T-helper 9 cell (primary cell): Measurements from ENCODE around the gene CCDC192.

ENCODE experiments used
- DNase-seq: peaks from one replicate; pipeline ENCODE4 v3.0.0-alpha.2; 2020

The CCDC192 gene

DNA sequence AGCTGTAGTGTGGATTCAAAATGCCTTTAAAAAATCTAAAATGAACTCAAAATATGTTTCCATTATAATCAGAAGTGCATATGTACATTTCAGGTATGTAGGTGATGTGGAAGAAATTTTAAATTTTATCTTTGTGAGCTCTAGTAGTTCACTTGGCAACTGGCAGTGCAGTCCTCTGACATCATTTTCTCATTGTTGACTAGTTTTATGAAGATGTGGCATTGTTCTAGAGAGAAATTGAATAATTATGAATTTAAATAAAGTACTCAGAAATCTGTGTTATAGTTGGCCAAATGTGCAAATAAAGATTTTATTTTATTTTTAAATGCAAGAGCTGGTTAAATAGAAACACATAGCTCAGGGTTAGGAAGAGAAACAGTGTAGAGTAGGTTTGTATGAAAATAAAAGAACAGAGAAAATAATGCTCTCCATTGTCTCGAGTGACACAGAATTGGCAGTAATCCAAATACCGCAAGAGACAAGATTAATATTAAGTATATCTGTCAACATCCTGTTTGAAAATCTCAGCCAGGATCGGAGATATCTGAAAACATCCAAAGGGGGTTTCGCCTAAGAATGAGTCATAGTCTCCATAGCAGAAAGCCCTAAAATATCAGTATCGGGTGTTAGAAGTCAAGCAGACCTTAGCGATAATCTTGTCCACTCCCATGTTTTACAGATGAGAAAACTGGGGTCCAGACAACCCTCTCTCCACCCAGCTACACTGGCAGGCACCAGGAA is 189.4 kb downstream of the CCDC192 start:
- no peak for DNase-seq

GRCh38 chr5:127893232-127893631 is 190.0 kb downstream of the CCDC192 start:
- DNase-seq, result no peak

GRCh38 chr5:127894461-127894860 is 191.3 kb downstream of the CCDC192 start:
- DNase-seq, result no peak

DNA sequence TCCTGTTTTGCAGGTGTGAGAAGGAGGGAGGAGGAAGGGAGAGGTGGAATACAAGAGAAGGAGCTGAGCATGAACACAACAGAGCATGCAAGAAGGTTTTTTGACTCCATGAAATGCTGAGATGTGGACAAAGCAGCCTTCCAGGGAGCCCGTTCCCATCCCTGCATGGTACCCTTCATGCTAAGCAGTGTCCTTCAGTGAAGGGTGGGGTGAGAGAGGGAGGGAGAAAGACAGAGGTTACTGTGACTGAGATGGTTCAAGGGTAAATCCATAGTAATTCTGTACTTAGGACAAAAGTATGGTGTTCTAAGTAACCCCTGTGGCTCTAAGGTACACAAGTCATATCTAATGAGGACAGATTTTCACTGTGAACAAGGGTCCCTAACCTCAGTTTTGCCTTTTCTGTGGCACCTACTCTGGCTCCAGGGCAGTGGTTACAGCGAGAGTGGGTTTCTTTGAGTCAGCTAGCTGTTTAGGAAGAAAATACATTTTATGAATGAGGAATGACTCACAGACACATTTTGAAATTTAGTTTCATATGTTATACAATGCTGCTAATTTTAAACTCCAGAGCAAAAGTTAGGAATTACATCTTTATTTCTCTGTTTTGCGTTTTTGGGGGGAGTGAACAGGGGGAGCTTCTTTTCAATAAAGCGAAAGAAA is 195.5 kb downstream of the CCDC192 start:
- no peak for DNase-seq

DNA sequence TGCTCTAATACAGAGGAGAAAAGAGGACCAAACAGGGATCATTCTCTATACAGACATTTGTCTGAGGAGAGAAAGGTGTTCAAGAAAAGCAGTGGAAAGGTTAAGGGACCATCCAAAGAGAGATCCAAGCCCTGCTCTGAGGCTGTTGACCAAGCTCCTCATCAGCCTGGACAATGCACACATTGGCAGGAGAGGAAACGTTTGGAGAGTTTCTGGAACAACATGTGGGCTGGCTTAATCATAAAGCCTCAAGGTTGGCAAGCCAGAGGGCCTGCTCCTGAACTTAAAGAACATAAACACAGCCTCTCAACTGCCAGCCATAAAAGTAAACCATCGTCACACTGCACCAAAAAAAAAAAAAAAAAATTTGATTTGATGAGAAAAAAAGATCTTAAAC is 196.0 kb downstream of the CCDC192 start:
- no peak for DNase-seq

DNA sequence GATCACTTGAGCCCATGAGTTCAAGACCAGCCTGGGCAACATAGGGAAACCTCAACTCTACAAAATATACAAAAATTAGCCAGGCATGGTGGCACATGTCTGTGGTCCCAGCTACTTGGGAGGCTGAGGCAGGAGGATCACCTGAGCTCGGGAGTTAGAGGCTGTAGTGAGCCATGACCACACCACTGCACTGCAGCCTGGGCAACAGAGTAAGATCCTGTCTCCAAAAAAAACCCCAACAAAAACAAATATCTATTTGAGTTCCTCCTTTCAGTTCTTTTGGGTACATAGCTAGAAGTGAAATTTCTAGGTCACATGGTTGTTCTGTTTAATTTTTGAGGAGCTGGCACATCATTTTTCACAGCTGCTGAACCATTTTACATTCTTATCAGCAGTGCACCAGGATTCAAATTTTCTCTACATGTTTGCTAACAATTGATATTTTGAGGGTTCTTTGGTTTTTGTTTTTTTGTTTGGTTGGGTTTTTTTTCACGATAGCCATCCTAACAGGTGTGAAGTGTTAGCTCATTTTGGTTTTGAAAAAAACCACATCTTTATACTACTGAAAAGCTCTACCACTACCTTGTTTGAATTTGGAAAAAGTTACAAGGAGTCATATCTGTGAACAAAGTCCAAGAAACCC is 203.5 kb downstream of the CCDC192 start:
- no peak for DNase-seq

DNA sequence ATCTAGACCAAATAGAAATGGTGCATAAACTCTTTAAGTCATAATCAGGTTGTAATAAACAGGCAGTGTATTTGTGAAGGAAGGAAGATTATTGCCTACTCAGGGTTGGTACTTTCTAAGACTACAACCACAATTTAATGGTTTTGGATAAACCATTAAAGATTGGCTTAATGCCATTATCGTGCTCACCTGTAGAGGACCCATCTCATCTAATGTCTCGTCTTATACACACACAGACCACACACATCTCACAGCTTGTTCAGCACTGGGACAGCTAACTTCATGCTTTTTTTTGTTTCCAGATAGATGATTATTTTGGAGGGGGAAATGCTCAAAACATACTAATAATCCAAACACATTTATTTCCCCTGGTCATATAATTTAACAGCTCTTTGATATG is 204.7 kb downstream of the CCDC192 start:
- no peak for DNase-seq

DNA sequence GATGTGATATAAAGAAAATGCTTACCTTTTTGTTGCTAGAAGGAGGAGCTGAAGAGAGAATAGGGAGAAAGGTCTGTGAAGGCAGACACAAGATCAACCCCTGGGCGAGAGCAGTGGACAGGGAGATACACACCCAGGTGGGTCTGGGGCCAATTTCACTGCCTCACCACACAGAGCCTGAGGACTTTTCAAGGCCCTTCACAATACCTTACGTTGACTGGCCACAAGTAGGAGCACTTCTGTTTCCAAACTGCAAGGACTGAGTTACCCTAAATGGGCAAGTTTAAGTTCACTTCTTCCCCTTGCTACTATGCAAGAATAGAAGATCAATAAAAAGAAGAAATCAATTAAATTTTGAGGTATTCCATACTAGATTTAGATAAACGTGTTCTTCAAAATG is 205.9 kb downstream of the CCDC192 start:
- no peak for DNase-seq

DNA sequence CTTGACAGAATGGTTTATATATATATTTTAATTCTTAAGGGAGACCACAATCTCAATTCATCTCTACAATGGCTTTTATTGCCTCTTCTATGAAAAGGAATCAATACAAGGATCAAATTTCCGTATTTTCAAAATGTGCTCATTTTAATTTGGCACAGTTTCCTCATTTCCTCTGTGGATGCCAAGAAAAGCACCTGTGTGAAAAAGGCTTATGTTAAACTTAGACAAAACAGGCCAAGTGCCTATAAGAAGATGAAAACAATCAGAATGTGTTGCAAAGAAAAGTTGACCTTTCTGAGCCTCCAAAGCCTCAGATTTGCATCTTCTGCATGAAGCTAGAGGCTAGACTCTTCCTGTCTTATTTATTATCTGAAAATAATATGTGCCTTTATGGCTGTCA is 206.6 kb downstream of the CCDC192 start:
- no peak for DNase-seq

GRCh38 chr5:127910307-127910956 is 207.2 kb downstream of the CCDC192 start:
- no peak for DNase-seq

DNA sequence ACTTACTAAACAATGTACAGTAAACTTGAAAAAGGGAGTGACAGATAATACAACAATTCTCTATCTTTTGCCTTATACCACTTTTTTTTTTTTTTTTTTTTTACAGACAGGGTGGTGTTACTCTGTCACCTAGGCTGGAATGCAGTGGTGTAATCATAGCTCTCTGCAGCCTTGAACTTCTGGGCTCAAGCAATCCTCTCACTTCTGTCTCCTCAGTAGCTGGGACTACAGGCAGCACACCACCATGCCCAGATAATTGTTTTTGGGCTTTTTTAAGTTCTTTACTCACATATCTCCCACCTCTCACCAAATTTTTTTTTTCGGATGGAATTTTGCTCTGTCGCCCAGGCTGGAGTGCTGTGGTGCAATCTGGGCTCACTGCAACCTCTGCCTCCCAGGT is 208.4 kb downstream of the CCDC192 start:
- DNase-seq, result no peak

DNA sequence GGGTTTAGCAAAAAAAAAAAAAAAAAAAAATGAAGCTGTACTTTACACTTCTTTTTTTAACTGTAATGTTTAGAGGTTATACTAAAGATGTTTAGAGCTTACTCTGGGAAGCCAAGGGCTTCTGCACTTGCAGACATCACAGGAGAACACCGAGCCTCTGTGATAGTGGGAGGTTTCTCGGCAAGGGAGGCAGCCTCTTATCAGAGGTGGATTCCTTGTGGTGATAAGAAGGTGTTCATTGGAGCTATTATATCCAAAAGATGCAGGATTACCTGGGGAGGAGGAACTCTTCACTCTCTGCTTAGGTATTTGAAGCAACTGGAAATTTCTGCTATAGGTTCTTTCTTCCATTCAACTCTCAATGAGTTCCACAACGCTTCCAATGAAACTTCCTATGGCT is 209.2 kb downstream of the CCDC192 start:
- no peak for DNase-seq

DNA sequence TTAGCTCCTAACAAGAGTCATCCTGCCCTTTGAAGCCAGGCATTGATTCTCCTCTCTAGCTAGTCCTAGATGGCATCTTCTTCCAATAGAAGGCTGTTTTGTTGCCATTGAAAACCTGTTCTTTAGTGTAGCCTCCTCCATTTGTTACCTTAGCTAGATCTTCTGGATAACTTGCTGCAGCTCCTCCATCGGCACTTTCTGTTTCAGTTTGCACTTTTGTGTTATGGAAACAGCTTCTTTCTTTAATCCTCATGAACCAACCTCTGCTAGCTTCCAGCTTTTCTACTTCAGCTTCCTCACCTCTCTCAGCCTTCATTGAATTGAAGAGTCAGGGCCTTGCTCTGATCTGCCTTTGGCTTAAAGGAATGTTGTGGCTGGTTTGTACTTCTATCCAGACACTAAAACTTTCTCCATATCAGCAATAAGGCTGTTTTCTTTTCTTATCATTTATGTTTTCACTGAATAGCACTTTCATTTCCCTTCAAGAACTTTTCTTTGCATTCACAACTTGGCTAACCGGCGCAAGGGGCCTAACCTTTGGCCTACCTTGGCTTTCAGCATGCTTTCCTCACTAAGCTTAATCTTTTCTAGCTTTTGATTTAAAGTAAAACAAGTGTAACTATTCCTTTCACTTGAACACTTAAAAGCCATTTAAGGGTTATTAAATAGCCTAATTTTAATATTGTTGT is 213.8 kb downstream of the CCDC192 start:
- DNase-seq, result no peak

- no peak for DNase-seq
Measured at GRCh38 chr5:127919006-127919796, 216.0 kb downstream of the CCDC192 start.

DNA sequence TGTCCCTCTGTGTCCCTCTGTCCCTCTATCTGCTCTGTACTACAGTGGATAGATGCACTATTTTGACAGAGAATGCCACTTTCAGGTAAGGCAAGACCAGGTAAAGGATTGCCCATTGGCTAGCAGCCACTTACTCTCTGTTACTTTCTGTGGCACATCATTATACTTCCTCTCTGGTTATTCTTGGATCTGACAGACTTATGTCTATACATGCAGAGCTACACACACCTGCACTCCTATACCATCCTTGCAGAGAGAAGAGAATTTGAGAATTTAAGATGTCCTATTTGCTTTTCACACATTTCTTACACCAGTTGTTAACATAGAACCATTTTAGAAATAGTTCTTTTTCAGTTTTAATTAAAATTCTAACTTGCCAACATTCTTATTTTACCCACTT is 216.6 kb downstream of the CCDC192 start:
- DNase-seq, result no peak

DNA sequence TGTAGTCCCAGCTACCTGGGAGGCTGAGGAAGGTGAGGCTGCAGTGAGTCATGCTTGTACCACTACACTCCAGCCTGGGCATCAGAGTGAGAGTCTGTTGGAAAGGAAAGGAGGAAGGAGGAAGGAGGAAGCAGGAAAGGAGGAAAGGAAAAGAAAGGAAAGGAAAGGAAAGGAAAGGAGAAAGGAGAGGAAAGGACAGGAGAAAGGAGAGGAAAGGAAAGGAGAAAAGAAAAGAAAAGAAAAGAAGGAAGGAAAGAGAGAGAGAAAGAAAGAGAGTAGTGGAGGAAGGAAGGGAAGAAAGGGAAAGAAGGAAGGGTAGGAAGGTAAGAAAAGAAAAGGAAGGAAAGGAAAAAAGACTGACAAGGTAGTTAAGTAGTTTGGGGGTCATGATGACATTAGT is 217.7 kb downstream of the CCDC192 start:
- DNase-seq, result no peak

- DNase-seq, result no peak
Measured at GRCh38 chr5:127922603-127923002, 219.4 kb downstream of the CCDC192 start.

DNA sequence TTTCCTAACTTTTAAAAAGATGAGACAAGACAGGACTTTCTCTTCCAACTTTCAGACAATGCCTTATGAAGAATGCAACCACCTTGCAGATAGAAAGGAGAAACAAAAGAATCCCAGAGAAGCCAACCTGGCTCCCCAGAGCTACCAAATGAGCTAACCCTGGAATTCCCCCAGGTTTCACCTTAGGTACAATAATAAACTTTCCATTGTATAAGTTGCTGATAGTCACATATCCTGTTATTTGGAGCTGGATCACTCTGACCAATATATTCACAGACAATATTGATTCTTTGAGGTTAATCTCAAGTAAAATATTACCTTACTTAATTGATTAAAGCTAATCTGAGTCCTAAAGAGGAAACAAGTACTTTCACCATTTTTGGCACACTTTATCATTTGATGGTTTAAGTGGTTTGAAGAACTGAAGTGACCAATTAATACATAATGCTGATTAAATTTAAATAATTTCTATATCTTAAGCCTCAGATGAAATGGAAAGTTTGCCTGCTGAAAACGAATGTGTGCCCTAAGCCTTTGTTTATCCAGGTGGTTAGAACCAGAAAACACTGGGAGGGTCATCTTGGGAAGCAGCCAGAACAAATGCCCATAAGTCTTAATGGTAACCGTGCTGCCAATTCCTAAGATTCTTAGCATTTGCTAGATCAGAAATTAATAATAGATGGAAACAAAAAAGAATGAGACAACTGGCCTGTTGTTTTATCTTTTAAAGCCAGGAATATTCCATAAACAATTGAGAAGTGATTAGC is 220.8 kb downstream of the CCDC192 start:
- DNase-seq, result no peak

DNA sequence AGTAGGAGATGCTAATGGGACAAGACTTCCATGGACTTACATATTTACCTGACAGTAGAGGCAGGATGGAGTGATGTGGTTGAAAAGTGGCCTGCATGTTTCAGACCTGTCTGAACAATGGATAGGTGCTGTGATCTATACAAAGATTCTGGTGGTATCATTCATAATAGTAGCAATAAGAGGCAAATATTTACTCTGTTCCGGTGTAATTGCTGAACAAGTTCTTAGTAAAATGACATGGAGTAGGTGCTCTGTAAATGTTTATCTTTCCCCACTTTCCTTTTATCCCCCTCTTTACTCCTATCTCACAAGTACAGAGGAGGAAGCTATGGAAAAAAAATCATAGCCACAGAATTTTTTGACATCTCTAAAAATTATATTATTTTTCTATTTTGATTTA is 221.4 kb downstream of the CCDC192 start:
- DNase-seq, result no peak

GRCh38 chr5:127925916-127926315 is 222.7 kb downstream of the CCDC192 start:
- no peak for DNase-seq

DNA sequence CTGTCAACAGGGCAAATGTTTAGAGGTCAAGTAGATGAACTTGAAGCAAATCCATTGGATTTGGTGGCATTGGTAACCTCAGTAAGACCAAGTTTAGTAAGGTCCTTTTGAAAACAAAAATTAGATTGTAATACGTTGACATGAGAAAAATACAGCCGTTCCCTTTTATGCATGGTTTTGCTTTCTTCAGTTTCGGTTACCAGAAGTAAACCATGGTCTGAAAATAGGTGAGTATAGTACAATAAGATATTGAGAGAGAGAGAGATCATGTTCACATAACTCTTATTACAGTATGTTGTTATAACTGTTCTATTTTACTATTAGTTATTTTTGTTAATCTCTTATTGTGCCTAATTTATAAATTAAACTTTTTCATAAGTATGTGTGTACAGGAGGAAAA is 223.8 kb downstream of the CCDC192 start:
- no peak for DNase-seq
